GM18508 (cell line): ENCODE measurements around the gene ZNF865.

Experiments used
- ATAC-seq: cut with Tn5 transposase; IDR thresholded peaks from one replicate; pipeline ENCODE4 v1.9.1; 2021; ENCODE audit warnings: moderate number of reproducible peaks; ENCODE audit not compliant: insufficient read depth, unreplicated experiment

Gene ZNF865

GRCh38 chr19:55643003-55643886 is 37.8 kb downstream of the ZNF865 start, which contains the start of gene ZNF581:
Gene ZNF581, plus strand, starts transcription at chr19:55643649. Its CDS starts 923 bp downstream, at chr19:55644572.
- peak; percentile 38 for ATAC-seq

- ATAC-seq, result no peak
Measured at GRCh38 chr19:55643887-55644176, 38.4 kb downstream of the ZNF865 start.

GRCh38 chr19:55644191-55644833 is 38.9 kb downstream of the ZNF865 start:
- ATAC-seq, result no peak

GRCh38 chr19:55644842-55645511 is 39.5 kb downstream of the ZNF865 start:
- no peak for ATAC-seq

GRCh38 chr19:55645512-55645881 is 40.0 kb downstream of the ZNF865 start:
- ATAC-seq, result no peak

GRCh38 chr19:55646889-55647731 is 41.7 kb downstream of the ZNF865 start:
- ATAC-seq, result no peak

- no peak for ATAC-seq
Measured at GRCh38 chr19:55647732-55648584, 42.5 kb downstream of the ZNF865 start, which contains the start of gene CCDC106. Gene CCDC106, plus strand, starts transcription at chr19:55648212. Its CDS starts 835 bp downstream, at chr19:55649047.

GRCh38 chr19:55648585-55649267 is 43.3 kb downstream of the ZNF865 start:
- no peak for ATAC-seq

GRCh38 chr19:55649268-55650125 is 44.0 kb downstream of the ZNF865 start:
- no peak for ATAC-seq

- ATAC-seq, result no peak
Measured at GRCh38 chr19:55650126-55650557, 44.7 kb downstream of the ZNF865 start.

GRCh38 chr19:55650602-55651230 is 45.3 kb downstream of the ZNF865 start:
- no peak for ATAC-seq

GRCh38 chr19:55651236-55651635 is 45.8 kb downstream of the ZNF865 start:
- ATAC-seq, result no peak

GRCh38 chr19:55652311-55653128 is 47.1 kb downstream of the ZNF865 start:
- no peak for ATAC-seq

GRCh38 chr19:55653651-55654322 is 48.3 kb downstream of the ZNF865 start:
- ATAC-seq, result peak; percentile 35

- ATAC-seq, result peak; percentile 44
Measured at GRCh38 chr19:55654323-55654867, 48.9 kb downstream of the ZNF865 start.
